Measurements from ENCODE around the gene NUCB2. TPM values are rescaled to one million over a fixed set of nuclear protein-coding genes. Genes with fewer than 3 reads are reported as not detected.

The NUCB2 gene
- polyA plus RNA-seq, 3 donors: 8.6 to 41.3 (median 31.4) TPM

- Histone ChIP-seq H2AFZ (ENCODE audit: insufficient read depth, low read depth, low read length, poor library complexity, severe bottlenecking) (no peak overlapping the region), H3K4me3 (replicated peaks in 1 of 3; ENCODE audit: low read depth in 2 of 3, low read length in 3 of 3) (no peak overlapping the region), H3K9me3 (replicated peaks in 1 of 2; ENCODE audit: control insufficient read depth in 1 of 2, insufficient read depth in 1 of 2, low read length in 2 of 2) (peaks cover 34 to 36% of the 10 kb centered on the region in 2 donors), H3K27me3 (ENCODE audit: control insufficient read depth in 2 of 2, insufficient read depth in 2 of 2, low read length in 2 of 2) (no peaks in the 10 kb centered on the region), H4K20me1 (ENCODE audit: insufficient read depth, low read length) (no peaks in the 10 kb centered on the region), H3K36me3 (replicated peaks in 1 of 2; ENCODE audit: control insufficient read depth in 1 of 2, insufficient read depth in 2 of 2, low read length in 2 of 2) (peaks cover 3 to 37% of the 10 kb centered on the region in 2 donors), H3K9ac (ENCODE audit: insufficient read depth, low read length, poor library complexity, severe bottlenecking) (no peak overlapping the region), H3K4me1 (ENCODE audit: control insufficient read depth in 1 of 2, insufficient read depth in 2 of 2, low read length in 2 of 2) (no peaks in the 10 kb centered on the region), H3K4me2 (replicated peaks; ENCODE audit: extremely low read depth, low read length, poor library complexity, severe bottlenecking) (no peak overlapping the region), H3K79me2 (ENCODE audit: insufficient read depth, low read length) (no peaks in the 10 kb centered on the region), H3K27ac (ENCODE audit: low read depth in 1 of 2, low read length in 2 of 2) (no peak overlapping the region)
- Mint-ChIP-seq H3K4me3 (no peak overlapping the region), H3K9me3 (peaks cover 32 to 50% (median 41%) of the 10 kb centered on the region in 7 donors), H3K36me3 (peaks cover 29 to 42% of the 10 kb centered on the region in 2 donors), H3K27ac (no peak overlapping the region), H3K4me1 (peaks cover 4% of the 10 kb centered on the region), H3K27me3 (ENCODE audit: low read depth in 3 of 3) (peaks cover 0 to 2% (median 1%) of the 10 kb centered on the region in 3 donors)
- no peak for TF ChIP-seq CTCF (IDR thresholded peaks at IDR 0.05)
- WGBS (ENCODE audit: insufficient coverage): 20% methylated on average over 1 of the region's 1 CpG
- no peak for DNase-seq
- intact Hi-C loops (cut with micrococcal nuclease): no loop called here
These were observed 90.0 kb downstream of the NUCB2 start for GRCh38 chr11:17366495-17366894.

- WGBS (ENCODE audit: insufficient coverage): 100% methylated on average over 3 of the region's 3 CpGs
- H3K9me3 ChIP-seq (replicated peaks in 1 of 2; ENCODE audit: control insufficient read depth in 1 of 2, insufficient read depth in 1 of 2, low read length in 2 of 2): peaks cover 54 to 57% of the 10 kb centered on the region in 2 donors
- H3K36me3 ChIP-seq (replicated peaks in 1 of 2; ENCODE audit: control insufficient read depth in 1 of 2, insufficient read depth in 2 of 2, low read length in 2 of 2): peaks cover 11 to 58% of the 10 kb centered on the region in 2 donors
- Mint-ChIP-seq H3K36me3 (peaks cover 46 to 63% of the 10 kb centered on the region in 2 donors), H3K4me1 (peaks cover 4% of the 10 kb centered on the region), H3K27me3 (ENCODE audit: low read depth in 3 of 3) (peaks cover 0 to 2% (median 0%) of the 10 kb centered on the region in 3 donors), H3K4me3 (no peak overlapping the region), H3K9me3 (peaks cover 48 to 69% (median 56%) of the 10 kb centered on the region in 7 donors), H3K27ac (no peak overlapping the region)
- H3K9ac ChIP-seq (ENCODE audit: insufficient read depth, low read length, poor library complexity, severe bottlenecking): no peak overlapping the region
- no peak overlapping the region for H3K4me2 ChIP-seq (replicated peaks; ENCODE audit: extremely low read depth, low read length, poor library complexity, severe bottlenecking)
- no peaks in the 10 kb centered on the region for H3K79me2 ChIP-seq (ENCODE audit: insufficient read depth, low read length)
- TF ChIP-seq CTCF (IDR thresholded peaks at IDR 0.05): no peak
- DNase-seq: no peak
- H3K4me1 ChIP-seq (ENCODE audit: control insufficient read depth in 1 of 2, insufficient read depth in 2 of 2, low read length in 2 of 2): no peaks in the 10 kb centered on the region
- no peaks in the 10 kb centered on the region for H3K27me3 ChIP-seq (ENCODE audit: control insufficient read depth in 2 of 2, insufficient read depth in 2 of 2, low read length in 2 of 2)
- no peak overlapping the region for H3K4me3 ChIP-seq (replicated peaks in 1 of 3; ENCODE audit: low read depth in 2 of 3, low read length in 3 of 3)
- intact Hi-C loops (cut with micrococcal nuclease): no loop called here
- H3K27ac ChIP-seq (ENCODE audit: low read depth in 1 of 2, low read length in 2 of 2): no peak overlapping the region
- H2AFZ ChIP-seq (ENCODE audit: insufficient read depth, low read depth, low read length, poor library complexity, severe bottlenecking): no peak overlapping the region
- no peaks in the 10 kb centered on the region for H4K20me1 ChIP-seq (ENCODE audit: insufficient read depth, low read length)
These were observed 92.0 kb downstream of the NUCB2 start for GRCh38 chr11:17368551-17368950.

Measured in CD14-positive monocyte (primary cell).